ENCODE results near the gene TMEM150C.

The TMEM150C gene

GRCh38 chr4:82469791-82470345 is 91.9 kb downstream of the TMEM150C start:
- no peak for DNase-seq

DNA sequence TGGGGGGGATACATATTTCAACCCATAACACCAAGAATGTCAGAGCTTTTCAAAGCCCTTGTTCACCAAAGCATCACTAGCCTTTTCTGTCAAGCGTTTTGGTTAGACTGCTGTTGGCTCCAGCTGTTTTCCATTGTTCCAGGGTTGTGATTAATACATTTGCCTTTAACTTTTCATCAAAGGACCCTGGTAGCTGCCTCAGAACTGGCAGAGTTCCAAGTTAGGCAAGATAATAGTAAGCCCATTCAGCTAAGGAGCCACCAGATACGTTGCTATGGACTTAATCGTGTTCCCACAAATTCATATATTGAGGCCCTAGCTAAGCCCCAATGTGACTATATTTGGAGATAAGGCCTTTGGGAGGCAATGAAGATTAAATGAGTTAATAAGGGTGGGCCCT is 94.3 kb downstream of the TMEM150C start:
- DNase-seq, result no peak

DNA sequence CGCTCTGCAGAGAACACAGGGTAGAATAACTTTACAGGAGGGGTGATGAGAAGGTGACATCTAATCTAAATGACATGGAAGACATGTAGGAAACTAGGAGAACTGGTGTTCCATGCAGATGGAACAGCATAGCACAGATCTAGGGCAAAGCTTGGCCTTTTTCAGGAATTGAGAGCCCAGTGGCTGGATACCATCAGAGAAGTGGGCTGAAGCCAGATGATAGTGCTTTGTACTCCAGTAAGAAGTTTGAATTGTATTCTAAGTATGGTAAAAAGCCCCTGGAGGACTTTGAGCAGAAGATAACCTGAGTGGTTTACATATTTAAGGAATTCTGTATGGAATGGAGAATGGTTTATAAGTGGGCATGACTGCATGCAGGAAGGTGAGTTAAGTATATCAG is 98.6 kb downstream of the TMEM150C start:
- DNase-seq, result no peak

GRCh38 chr4:82462415-82462831 is 99.4 kb downstream of the TMEM150C start:
- DNase-seq, result peak; percentile 42

DNA sequence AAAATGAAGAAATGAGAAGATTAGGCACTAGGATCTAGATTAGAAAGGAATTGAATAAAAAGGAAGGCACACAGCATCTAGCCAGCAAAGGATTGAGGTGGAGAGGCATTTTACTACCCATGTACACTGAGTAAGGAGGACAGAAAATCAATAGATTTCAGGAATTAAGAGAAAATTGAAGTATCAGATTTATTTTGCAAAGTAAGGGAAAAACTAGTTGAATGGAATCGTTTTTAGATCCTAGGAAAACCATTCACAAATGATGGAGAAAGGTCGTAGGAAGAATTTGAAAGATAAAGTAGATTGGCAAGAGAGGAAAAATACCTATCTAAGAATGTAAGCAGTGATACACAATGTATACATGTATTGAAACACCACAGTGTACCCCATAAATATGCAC is 100.1 kb downstream of the TMEM150C start:
- no peak for DNase-seq

- no peak for DNase-seq
These were observed 103.1 kb downstream of the TMEM150C start for GRCh38 chr4:82458729-82459128.

DNA sequence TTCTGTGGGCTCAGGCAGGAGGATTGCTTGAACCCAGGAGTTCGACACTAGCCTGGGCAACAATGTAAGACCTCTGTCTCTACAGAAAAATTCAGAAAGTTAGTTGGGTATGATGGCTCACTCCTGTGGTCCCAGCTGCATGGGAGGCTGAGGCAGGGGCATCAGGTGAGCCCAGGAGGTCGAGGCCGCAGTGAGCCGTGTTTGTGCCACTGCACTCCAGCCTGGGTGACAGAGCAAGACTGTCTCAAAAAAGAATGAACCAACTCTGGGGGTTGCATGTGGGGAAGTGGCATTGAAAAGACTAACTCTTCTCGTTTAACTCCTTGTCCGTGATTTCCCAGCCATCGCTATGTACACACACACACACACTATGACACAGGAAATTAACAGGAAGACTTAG is 104.5 kb downstream of the TMEM150C start:
- no peak for DNase-seq

GRCh38 chr4:82452026-82452425 is 109.8 kb downstream of the TMEM150C start:
- no peak for DNase-seq

DNA sequence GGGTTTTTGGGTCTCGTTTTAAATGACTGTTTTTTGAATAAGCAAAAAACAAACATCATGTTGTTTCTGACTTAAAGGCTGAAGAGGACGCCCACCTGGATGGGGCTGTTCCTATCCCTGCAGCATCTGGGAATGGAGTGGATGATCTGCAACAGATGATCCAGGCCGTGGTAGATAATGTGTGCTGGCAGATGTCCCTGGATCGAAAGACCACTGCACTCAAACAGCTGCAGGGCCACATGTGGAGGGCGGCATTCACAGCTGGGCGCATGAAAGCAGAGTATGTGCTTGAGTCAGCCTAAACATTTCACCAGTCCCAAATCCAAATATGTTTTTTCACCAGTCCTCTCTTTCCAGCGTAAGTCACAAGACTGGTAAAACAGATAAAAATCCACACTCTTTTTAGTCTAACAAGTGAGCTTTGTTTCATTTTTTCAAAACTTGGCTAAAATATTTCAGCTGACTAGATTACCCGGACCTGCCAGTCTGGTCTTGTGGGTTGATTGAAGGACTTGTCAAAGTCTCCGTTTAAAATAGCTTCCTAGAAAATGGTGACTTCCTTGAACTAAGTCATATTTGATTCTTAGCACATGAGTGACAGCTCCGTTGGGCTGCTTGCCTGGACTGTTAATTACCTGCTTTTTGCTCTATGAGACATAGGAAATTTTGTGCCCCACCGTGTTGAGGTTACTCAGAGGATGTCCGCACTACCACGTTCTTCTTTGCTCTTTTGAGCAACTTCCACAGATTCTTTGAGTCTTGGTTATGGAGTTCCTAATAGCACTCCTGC is 110.6 kb downstream of the TMEM150C start:
- DNase-seq, result no peak

DNA sequence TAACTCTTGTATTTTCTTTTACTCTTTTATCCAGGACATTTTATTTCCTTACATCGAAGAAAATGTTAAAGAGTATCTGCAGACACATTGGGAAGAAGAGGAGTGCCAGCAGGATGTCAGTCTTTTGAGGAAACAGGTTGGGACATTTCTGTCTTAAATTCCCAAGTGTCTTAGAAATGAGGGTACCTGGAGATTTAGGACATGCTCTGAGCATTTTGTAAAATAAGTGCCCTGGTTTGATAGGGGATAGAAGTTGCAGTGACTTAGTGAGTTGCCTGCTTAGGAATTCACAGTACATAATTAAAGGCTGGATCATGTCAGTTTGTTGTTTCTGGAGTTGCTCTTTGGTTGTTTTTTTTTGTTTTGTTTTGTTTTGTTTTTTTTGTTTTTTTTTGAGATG is 113.9 kb downstream of the TMEM150C start:
- no peak for DNase-seq

- no peak for DNase-seq
These were observed 122.7 kb downstream of the TMEM150C start for GRCh38 chr4:82439088-82439487.

DNA sequence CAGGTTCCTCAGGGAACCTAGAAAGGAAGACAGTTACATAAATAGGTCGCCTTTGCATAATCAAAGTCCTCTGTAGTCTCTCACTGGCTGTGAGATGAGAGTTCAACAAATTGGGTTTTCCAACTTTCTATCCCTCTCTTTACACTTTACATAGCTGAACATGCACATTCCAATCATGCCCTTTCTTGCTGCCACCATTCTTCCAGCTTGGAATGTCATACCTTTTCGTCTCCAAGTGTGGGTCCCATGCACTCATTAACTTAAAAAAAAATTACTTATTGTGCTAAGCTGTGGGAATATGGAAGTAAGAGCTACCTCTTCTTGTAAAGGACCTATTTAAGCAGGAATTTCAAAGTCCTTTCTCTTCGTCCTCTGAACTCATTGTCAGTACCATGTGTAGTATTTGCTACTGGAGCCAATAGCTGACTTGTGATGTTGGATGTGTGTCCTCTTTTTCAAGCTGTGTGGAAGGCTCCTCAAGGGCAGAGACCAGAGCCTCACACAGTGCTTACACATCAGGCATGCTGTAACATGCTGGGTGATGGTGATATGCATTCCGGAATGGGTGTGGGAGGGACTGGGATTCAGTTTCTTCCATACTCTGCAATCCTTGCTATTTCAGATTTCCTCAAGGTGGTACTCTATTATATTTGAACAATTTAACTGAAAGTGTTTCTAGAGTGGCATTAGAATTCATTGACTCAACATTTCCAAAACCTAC is 124.3 kb downstream of the TMEM150C start:
- DNase-seq, result no peak

- DNase-seq, result no peak
These were observed 125.0 kb downstream of the TMEM150C start for GRCh38 chr4:82436780-82437179.

GRCh38 chr4:82436130-82436529 is 125.7 kb downstream of the TMEM150C start:
- no peak for DNase-seq

- DNase-seq, result no peak
These were observed 126.8 kb downstream of the TMEM150C start for GRCh38 chr4:82434949-82435348.

GRCh38 chr4:82433791-82434190 is 128.0 kb downstream of the TMEM150C start:
- DNase-seq, result no peak
